Measurements from ENCODE around the gene CDKL5.

Gene CDKL5

GRCh38 chrX:18654875-18655836 lies 229.7 kb downstream of the CDKL5 start:
- TF ChIP-seq CTCF (IDR thresholded peaks at IDR 0.05; ENCODE audit: low read depth, low read length, missing control alignments), result no peak
- no peak overlapping the region for H3K4me3 ChIP-seq (replicated peaks; ENCODE audit: low read depth, low read length)
- no peak for DNase-seq (ENCODE audit: extremely low read depth, low read depth)

GRCh38 chrX:18661273-18661672 lies 235.9 kb downstream of the CDKL5 start:
- no peak for DNase-seq (ENCODE audit: extremely low read depth, low read depth)
- no peak for TF ChIP-seq CTCF (IDR thresholded peaks at IDR 0.05; ENCODE audit: low read depth, low read length, missing control alignments)
- no peak overlapping the region for H3K4me3 ChIP-seq (replicated peaks; ENCODE audit: low read depth, low read length)

GRCh38 chrX:18664947-18665346 lies 239.5 kb downstream of the CDKL5 start:
- TF ChIP-seq CTCF (IDR thresholded peaks at IDR 0.05; ENCODE audit: low read depth, low read length, missing control alignments), result no peak
- H3K4me3 ChIP-seq (replicated peaks; ENCODE audit: low read depth, low read length), result no peak overlapping the region
- DNase-seq (ENCODE audit: extremely low read depth, low read depth), result no peak

- H3K4me3 ChIP-seq (replicated peaks; ENCODE audit: low read depth, low read length), result no peak overlapping the region
- no peak for DNase-seq (ENCODE audit: extremely low read depth, low read depth)
- no peak for TF ChIP-seq CTCF (IDR thresholded peaks at IDR 0.05; ENCODE audit: low read depth, low read length, missing control alignments)
These were observed 241.2 kb downstream of the CDKL5 start for GRCh38 chrX:18666614-18667013.

GRCh38 chrX:18668071-18668835 lies 242.8 kb downstream of the CDKL5 start:
- no peak for DNase-seq (ENCODE audit: extremely low read depth, low read depth)
- H3K4me3 ChIP-seq (replicated peaks; ENCODE audit: low read depth, low read length), result no peak overlapping the region
- no peak for TF ChIP-seq CTCF (IDR thresholded peaks at IDR 0.05; ENCODE audit: low read depth, low read length, missing control alignments)

- no peak for DNase-seq (ENCODE audit: extremely low read depth, low read depth)
- no peak for TF ChIP-seq CTCF (IDR thresholded peaks at IDR 0.05; ENCODE audit: low read depth, low read length, missing control alignments)
- no peak within 1 kb of the TSS for H3K4me3 ChIP-seq (replicated peaks; ENCODE audit: low read depth, low read length)
These were observed 246.6 kb downstream of the CDKL5 start, which contains the start of gene RS1 for GRCh38 chrX:18672008-18672407. Gene RS1, minus strand, starts transcription at chrX:18672108. Its CDS starts 40 bp downstream, at chrX:18672068.

Measured in HFF-Myc (cell line).